Activated naive CD4-positive, alpha-beta T cell treated with anti-CD3 and anti-CD28 coated beads, Interleukin-2, amount 50 U/mL, for 72 hours (primary cell): ENCODE data around the gene PPA2. TPM values are rescaled to one million over a fixed set of nuclear protein-coding genes. Genes with fewer than 3 reads are reported as not detected.
"Not testable (repeated sequence)": the region's sequence is repeated elsewhere in the genome, so short reads cannot be mapped to it uniquely, and the experiment has no call there.

Experiments used
- ATAC-seq, 2 donors: fragments of 150-1000 bp; cut with Tn5 transposase; 2 replicates each; pipeline ENCODE4 v1.10.0; 2021; ENCODE audit warnings: mild to moderate bottlenecking in 2 of 2, moderate library complexity in 2 of 2
- DNase-seq, 2 donors: peaks; one replicate each; pipeline ENCODE4 v3.0.0; 2021 to 2022; ENCODE audit warnings: low spot score in 2 of 2
- H3K27ac Mint-ChIP-seq, 2 donors: one replicate each; pipeline ENCODE4 v1.8.0; 2022; ENCODE audit warnings: mild to moderate bottlenecking in 2 of 2, mixed read lengths in 2 of 2
- H3K36me3 Mint-ChIP-seq, 2 donors: one replicate each; pipeline ENCODE4 v1.8.0; 2022; ENCODE audit warnings: mixed read lengths in 2 of 2
- H3K9me3 Mint-ChIP-seq, 2 donors: one replicate each; pipeline ENCODE4 v1.8.0; 2022; ENCODE audit warnings: mixed read lengths in 2 of 2
- total RNA-seq, 2 donors: library from RNA; stranded (reverse); gene quantifications; one replicate each; pipeline ENCODE4 v1.2.3, GENCODE V29; 2022

PPA2 gene
- total RNA-seq, 2 donors from 2014 or later, result 45.2 to 81.1 TPM

DNA sequence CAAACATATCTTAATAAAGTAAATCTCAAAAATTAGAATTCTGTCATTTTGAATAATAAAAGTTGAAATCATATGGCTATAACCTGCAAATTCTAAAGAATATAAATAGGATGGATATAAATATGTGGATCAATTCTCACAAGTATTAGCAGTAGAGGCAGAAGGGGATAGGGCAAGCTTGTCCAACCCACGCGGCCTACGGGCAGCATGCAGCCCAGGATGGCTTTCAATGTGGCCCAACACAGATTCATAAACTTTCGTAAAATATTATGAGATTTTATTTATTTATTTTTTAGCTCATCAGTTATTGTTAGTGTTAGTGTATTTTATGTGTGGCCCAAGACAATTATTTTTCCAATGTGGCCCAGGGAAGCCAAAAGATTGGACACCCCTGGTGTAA is 41.4 kb downstream of the PPA2 start:
- Mint-ChIP-seq H3K36me3 (peaks cover 52 to 58% of the 10 kb centered on the region in 2 donors), H3K27ac (no peak overlapping the region), H3K9me3 (peaks cover 25 to 33% of the 10 kb centered on the region in 2 donors)
- no peak for DNase-seq
- no peak for ATAC-seq

DNA sequence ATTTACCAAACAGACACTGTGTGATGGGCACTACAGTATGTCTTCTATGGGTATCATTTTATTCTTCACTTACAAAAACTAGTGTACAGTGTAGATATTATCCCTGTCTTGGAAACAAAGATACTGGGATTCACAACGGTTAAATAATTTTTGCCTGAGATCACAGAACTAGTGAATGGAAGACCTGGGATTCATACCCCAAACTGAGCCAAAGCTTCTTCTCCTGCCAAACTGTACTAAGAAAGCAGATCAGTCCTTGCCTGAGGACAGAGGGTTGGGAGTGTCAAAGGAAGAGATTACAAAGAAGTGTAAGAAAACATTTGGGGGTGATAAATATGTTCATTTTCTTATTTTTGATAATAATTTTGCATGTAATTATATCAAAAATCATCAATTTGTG is 43.1 kb downstream of the PPA2 start:
- ATAC-seq, result no peak
- Mint-ChIP-seq H3K27ac (no peak overlapping the region), H3K36me3 (peaks cover 45 to 56% of the 10 kb centered on the region in 2 donors), H3K9me3 (peaks cover 17 to 22% of the 10 kb centered on the region in 2 donors)
- no peak for DNase-seq

DNA sequence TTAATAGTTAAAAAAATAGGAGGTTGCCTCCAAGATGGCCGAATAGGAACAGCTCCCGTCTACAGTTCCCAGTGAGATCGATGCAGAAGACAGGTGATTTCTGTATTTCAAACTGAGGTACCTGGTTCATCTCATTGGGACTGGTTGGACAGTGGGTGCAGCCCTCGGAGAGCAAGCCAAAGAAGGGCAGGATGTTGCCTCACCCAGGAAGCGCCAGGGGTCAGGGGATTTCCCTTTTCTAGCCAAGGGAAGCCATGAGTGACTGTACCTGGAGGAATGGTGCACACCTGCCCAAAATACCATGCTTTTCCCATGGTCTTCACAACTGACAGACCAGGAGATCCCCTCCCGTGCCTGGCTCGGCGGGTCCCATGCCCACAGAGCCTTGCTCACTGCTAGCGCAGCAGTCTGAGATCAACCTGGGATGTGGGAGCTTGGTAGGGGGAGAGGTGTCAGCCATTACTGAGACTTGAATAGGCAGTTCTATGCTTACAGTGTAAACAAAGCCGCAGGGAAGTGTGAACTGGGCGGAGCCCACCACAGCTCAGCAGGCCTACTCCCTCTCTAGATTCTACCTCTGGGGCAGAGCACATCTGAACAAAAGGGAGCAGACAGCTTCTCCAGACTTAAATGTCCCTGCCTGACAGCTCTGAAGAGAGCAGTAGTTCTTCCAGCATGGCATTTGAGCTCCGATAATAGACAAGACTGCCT is 47.5 kb downstream of the PPA2 start:
- peak in 1 of 2 donors; percentile 52 for ATAC-seq

GRCh38 chr4:105422207-105422920 is 51.5 kb downstream of the PPA2 start:
- peak in 1 of 2 donors; percentile 43 for ATAC-seq
- Mint-ChIP-seq H3K36me3 (peaks cover 34 to 48% of the 10 kb centered on the region in 2 donors), H3K9me3 (peaks cover 3 to 13% of the 10 kb centered on the region in 2 donors), H3K27ac (no peak overlapping the region)
- no peak for DNase-seq

More for the DNA sequence above, 47.5 kb downstream of the PPA2 start:
- Mint-ChIP-seq H3K36me3 (peaks cover 45 to 59% of the 10 kb centered on the region in 2 donors), H3K9me3 (peaks cover 10 to 21% of the 10 kb centered on the region in 2 donors), H3K27ac (peak overlapping the region in 1 of 2 donors; percentile 66)
- DNase-seq, result peak in 1 of 2 donors; percentile 40

DNA sequence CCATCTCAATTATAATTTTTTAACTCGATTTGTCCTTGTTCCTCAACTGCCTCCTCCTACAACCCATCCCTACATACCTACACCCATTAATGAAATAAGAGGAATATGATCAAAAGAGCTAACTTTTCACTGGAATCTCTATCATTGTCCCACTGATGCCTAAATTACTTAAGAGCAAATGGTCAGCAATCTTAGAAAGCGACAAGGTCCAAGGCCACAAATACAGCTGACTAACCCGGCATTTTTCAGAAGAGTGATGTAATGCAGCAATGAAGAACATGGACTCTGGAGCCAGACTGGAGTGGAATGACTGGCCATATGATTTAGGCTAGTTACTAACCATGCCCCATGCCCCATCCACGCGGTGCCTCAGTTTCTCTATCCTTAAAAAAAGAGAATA is 56.2 kb downstream of the PPA2 start:
- Mint-ChIP-seq H3K36me3 (peaks cover 10 to 18% of the 10 kb centered on the region in 2 donors), H3K9me3 (no peaks in the 10 kb centered on the region), H3K27ac (no peak overlapping the region)
- DNase-seq (no peak), ATAC-seq (no peak)

GRCh38 chr4:105415281-105415744 is 58.5 kb downstream of the PPA2 start:
- ATAC-seq (no peak), DNase-seq (no peak)
- Mint-ChIP-seq H3K36me3 (peaks cover 26 to 34% of the 10 kb centered on the region in 2 donors), H3K27ac (no peak overlapping the region), H3K9me3 (peaks cover 9 to 13% of the 10 kb centered on the region in 2 donors)

DNA sequence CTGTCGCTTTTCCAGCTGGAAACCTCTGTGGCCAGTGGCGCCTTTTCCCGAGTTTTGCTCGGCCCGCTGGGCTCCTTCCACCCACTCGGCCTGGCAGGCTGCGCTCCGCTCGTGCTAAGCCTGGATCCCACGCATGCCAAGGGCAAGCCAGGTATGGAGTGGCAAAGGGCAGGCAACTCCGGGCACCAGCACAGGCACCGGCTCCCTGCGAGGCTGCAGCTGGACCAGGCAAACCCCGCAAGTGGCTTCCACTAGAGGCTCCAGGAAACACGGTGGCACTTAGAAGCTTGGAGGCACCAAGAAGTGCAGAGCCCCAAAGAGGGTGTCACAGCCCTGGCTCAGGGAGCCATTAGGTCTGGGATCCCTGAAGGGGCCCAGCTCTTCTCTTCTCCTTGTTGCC is 59.5 kb downstream of the PPA2 start:
- Mint-ChIP-seq H3K9me3 (peaks cover 11 to 20% of the 10 kb centered on the region in 2 donors), H3K36me3 (peaks cover 34 to 43% of the 10 kb centered on the region in 2 donors), H3K27ac (no peak overlapping the region)
- no peak for ATAC-seq
- no peak for DNase-seq

DNA sequence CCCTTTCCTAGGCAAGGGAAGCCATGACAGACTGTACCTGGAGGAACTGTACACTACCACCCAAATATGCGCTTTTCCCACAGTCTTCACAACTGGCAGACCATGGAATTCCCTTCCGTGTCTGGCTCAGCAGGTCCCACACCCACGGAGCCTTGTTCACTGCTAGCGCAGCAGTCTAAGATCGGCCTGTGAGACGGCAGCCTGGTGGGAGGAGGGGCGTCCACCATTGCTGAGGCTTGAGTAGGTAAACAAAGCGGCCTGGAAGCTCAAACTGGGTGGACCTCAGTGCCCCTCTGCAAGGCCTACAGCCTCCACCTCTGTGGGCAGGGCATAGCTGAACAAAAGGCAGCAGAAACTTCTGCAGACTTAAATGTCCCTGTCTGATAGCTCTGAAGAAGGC is 64.7 kb downstream of the PPA2 start:
- H3K36me3 Mint-ChIP-seq, result peaks cover 53 to 66% of the 10 kb centered on the region in 2 donors
- not testable (repeated sequence) for H3K27ac Mint-ChIP-seq, DNase-seq, ATAC-seq
- H3K9me3 Mint-ChIP-seq, result peaks cover 18 to 33% of the 10 kb centered on the region in 2 donors

DNA sequence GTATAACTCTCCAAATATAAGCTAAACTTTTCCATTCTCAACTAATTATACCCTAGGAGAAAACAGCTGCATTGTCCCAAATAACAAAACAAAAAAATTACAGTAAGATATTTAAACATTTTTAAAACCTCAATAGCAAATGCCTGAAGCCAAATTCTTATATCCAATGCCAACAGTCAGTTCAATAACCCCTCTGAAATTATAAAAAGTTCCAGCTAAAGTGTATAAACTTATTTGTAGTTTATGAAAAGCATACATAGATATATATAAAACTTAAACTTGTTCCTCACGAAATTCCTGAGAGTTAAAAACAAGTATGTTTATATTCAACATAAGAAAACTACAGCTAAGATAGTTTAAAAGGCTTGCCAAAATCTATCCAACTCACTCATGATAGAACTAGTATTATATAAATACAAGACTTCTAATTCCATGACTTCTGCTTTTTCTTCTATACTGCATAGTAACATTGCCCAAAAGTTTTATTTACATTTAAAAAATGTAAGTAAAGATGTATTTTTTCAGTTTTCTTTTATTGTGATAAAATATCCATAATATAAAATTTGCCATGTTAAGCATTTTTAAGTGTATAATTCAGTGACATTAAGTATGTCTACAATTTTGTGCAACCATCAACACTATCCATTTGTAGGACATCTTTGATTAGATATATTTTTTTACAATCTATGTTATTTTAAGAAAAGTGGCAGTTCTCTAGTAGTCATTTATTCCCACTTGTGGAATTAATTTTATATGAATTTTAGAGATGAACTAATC is 72.8 kb downstream of the PPA2 start:
- ATAC-seq (no peak), DNase-seq (no peak)
- Mint-ChIP-seq H3K9me3 (no peaks in the 10 kb centered on the region), H3K27ac (no peak overlapping the region), H3K36me3 (peaks cover 6 to 20% of the 10 kb centered on the region in 2 donors)

GRCh38 chr4:105399532-105400161 is 74.2 kb downstream of the PPA2 start:
- Mint-ChIP-seq H3K9me3 (no peaks in the 10 kb centered on the region), H3K36me3 (peaks cover 0 to 14% of the 10 kb centered on the region in 2 donors), H3K27ac (no peak overlapping the region)
- DNase-seq, result no peak
- peak in 1 of 2 donors; percentile 59 for ATAC-seq

DNA sequence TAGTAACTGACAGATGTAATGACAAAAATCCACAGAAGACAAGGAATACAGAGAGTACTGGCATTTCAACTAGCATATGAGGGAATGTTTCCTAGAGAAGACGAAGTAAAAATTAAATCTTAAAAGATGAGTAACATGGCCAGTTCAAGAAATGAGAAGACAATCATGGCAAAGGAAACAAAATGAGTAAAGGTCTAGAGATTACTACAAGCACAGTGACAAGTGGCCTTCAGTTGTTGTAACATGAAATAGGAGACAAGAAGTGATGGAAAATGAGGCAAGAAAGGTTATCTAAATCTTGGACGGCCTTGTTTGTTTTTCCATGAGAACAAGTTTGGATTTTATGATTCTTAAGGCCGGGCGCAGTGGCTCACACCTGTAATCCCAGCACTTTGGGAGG is 81.0 kb downstream of the PPA2 start:
- Mint-ChIP-seq H3K27ac (no peak overlapping the region), H3K36me3 (peaks cover 21 to 26% of the 10 kb centered on the region in 2 donors), H3K9me3 (no peaks in the 10 kb centered on the region)
- DNase-seq, result no peak
- peak in 1 of 2 donors; percentile 53 for ATAC-seq

- Mint-ChIP-seq H3K36me3 (peaks cover 31 to 36% of the 10 kb centered on the region in 2 donors), H3K9me3 (no peaks in the 10 kb centered on the region), H3K27ac (no peak overlapping the region)
- ATAC-seq (no peak), DNase-seq (no peak)
These were observed 84.7 kb downstream of the PPA2 start for GRCh38 chr4:105389167-105389566.

- ATAC-seq, result no peak
These were observed 86.4 kb downstream of the PPA2 start for GRCh38 chr4:105387466-105387865.

DNA sequence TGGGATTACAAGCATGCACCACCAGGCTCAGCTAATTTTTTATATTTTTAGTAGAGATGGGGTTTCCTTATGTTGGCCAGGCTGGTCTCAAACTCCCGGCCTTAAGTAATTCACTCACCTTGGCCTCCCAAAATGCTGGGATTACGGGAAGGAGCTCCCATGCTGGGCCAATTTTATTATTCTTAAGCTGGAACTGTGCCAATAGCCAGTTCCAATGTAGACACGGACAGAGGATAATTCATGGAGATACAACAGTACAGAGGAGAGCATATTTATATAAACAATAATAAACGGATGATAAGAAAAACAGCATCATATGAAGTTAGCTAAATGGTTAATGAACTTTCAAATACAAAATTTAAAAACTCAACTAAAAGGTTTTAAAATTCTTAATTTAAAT is 87.8 kb downstream of the PPA2 start:
- Mint-ChIP-seq H3K36me3 (peaks cover 20 to 42% of the 10 kb centered on the region in 2 donors), H3K9me3 (no peaks in the 10 kb centered on the region), H3K27ac (no peak overlapping the region)
- no peak for ATAC-seq
- DNase-seq, result no peak

More at GRCh38 chr4:105387466-105387865, 86.4 kb downstream of the PPA2 start:
- Mint-ChIP-seq H3K27ac (no peak overlapping the region), H3K36me3 (peaks cover 25 to 52% of the 10 kb centered on the region in 2 donors), H3K9me3 (no peaks in the 10 kb centered on the region)
- no peak for DNase-seq

DNA sequence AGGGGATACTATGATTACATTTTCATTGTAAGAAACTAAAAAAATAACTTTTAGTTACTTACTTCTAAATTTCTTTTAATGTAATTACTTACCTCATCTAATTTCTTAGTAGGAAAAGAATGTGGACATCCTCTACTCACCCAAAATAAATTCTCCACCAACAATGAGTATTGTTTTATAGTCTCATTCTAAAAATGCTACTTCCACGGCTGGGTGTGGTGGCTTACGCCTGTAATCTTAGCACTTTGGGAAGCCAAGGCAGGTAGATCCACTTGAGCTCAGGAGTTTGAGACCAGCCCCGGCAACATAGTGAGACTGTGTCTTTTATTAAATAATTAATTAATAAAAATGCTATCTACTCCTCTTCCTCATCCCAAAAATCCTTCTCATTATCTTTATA is 99.8 kb downstream of the PPA2 start:
- H3K9me3 Mint-ChIP-seq, result no peaks in the 10 kb centered on the region
- no peak overlapping the region for H3K27ac Mint-ChIP-seq
- ATAC-seq (no peak), DNase-seq (no peak)
- H3K36me3 Mint-ChIP-seq, result peaks cover 0 to 5% of the 10 kb centered on the region in 2 donors

DNA sequence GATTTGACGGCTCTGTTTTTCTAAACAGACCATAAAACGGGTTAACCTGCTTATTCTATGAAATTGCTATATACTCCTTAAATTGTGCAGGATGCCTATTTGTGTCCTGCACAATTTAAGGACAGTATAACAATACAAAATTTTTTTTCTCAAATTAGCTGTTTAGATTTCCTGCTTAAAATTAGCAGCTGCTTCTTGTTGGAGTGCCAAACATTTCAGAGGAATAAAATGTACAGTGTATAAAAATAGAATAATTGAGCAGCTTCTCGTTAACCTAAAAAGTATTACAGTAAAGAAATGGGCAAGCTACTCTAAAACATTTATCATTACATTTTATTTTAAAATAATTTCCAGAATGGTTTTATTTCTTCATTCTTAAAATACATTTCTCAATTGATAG is 100.5 kb downstream of the PPA2 start:
- Mint-ChIP-seq H3K27ac (no peak overlapping the region), H3K36me3 (peaks cover 6 to 10% of the 10 kb centered on the region in 2 donors), H3K9me3 (peaks cover 5% of the 10 kb centered on the region in 2 donors)
- DNase-seq (no peak), ATAC-seq (no peak)
